Measurements from ENCODE around the gene ROR2. TPM values are rescaled to one million over a fixed set of nuclear protein-coding genes. Genes with fewer than 3 reads are reported as not detected.

The ROR2 gene
- total RNA-seq, 4 donors from 2014 or later, result 9.5 to 17.7 (median 15.9) TPM

- Histone ChIP-seq H3K9me3 (no peaks in the 10 kb centered on the region), H3K27me3 (no peaks in the 10 kb centered on the region), H3K4me3 (replicated peaks in 1 of 3) (no peak overlapping the region), H3K36me3 (no peaks in the 10 kb centered on the region), H3K4me1 (peaks cover 16 to 26% of the 10 kb centered on the region in 2 donors), H3K27ac (no peak overlapping the region)
- 79% methylated on average over 9 of the region's 9 CpGs for WGBS, 2 donors
- DNase-seq, result no peak
- TF ChIP-seq CTCF (IDR thresholded peaks at IDR 0.05) (no peak), POLR2A (IDR thresholded peaks at IDR 0.05) (no peak)
- intact Hi-C loops (cut with DNase I), result loop anchor here (10.0 kb wide), 1 partner anchor 102 kb away; no protein-coding TSS in a partner anchor
Observed at GRCh38 chr9:91842358-91843049, 107.5 kb downstream of the ROR2 start.

- Histone ChIP-seq H3K36me3 (no peaks in the 10 kb centered on the region), H3K27ac (no peak overlapping the region), H3K9me3 (no peaks in the 10 kb centered on the region), H3K4me3 (replicated peaks in 1 of 3) (no peak overlapping the region), H3K4me1 (peaks cover 22 to 31% of the 10 kb centered on the region in 2 donors), H3K27me3 (no peaks in the 10 kb centered on the region)
- DNase-seq, result no peak
- intact Hi-C loops (cut with DNase I), result loop anchor here (10.0 kb wide), 1 partner anchor 103 kb away; no protein-coding TSS in a partner anchor
- no peak for TF ChIP-seq POLR2A (IDR thresholded peaks at IDR 0.05)
- no peak for TF ChIP-seq CTCF (IDR thresholded peaks at IDR 0.05)
- 83 to 94% methylated on average over 5 of the region's 5 CpGs for WGBS, 2 donors
Observed at GRCh38 chr9:91841591-91841990, 108.4 kb downstream of the ROR2 start.

GRCh38 chr9:91840882-91841281 lies 109.1 kb downstream of the ROR2 start:
- no peak for DNase-seq
- TF ChIP-seq CTCF (IDR thresholded peaks at IDR 0.05), result no peak
- TF ChIP-seq POLR2A (IDR thresholded peaks at IDR 0.05), result no peak
- no peaks in the 10 kb centered on the region for H3K9me3 ChIP-seq
- H3K27ac ChIP-seq, result no peak overlapping the region
- no peaks in the 10 kb centered on the region for H3K27me3 ChIP-seq
- 95 to 97% methylated on average over 6 of the region's 6 CpGs for WGBS, 2 donors
- no peaks in the 10 kb centered on the region for H3K36me3 ChIP-seq
- H3K4me1 ChIP-seq, result peaks cover 28 to 36% of the 10 kb centered on the region in 2 donors
- H3K4me3 ChIP-seq (replicated peaks in 1 of 3), result no peak overlapping the region
- intact Hi-C loops (cut with DNase I), result loop anchor here (10.0 kb wide), 1 partner anchor 104 kb away; no protein-coding TSS in a partner anchor

- DNase-seq, result no peak
- 97 to 100% methylated on average over 4 to 8 of the region's 8 CpGs for WGBS, 2 donors
- Histone ChIP-seq H3K27me3 (no peaks in the 10 kb centered on the region), H3K9me3 (no peaks in the 10 kb centered on the region), H3K36me3 (no peaks in the 10 kb centered on the region), H3K27ac (no peak overlapping the region), H3K4me1 (peaks cover 29 to 41% of the 10 kb centered on the region in 2 donors), H3K4me3 (replicated peaks in 1 of 3) (no peak overlapping the region)
- intact Hi-C loops (cut with DNase I), result loop anchor here (10.0 kb wide), 1 partner anchor 104 kb away; no protein-coding TSS in a partner anchor
- TF ChIP-seq POLR2A (IDR thresholded peaks at IDR 0.05) (no peak), CTCF (IDR thresholded peaks at IDR 0.05) (no peak)
Observed at GRCh38 chr9:91840469-91840868, 109.6 kb downstream of the ROR2 start.

GRCh38 chr9:91839926-91840465 lies 110.0 kb downstream of the ROR2 start:
- Histone ChIP-seq H3K27me3 (no peaks in the 10 kb centered on the region), H3K4me1 (peaks cover 33 to 45% of the 10 kb centered on the region in 2 donors), H3K27ac (no peak overlapping the region), H3K36me3 (no peaks in the 10 kb centered on the region), H3K4me3 (replicated peaks in 1 of 3) (no peak overlapping the region), H3K9me3 (no peaks in the 10 kb centered on the region)
- TF ChIP-seq POLR2A (IDR thresholded peaks at IDR 0.05) (no peak), CTCF (IDR thresholded peaks at IDR 0.05) (no peak)
- WGBS, 2 donors, result 86 to 87% methylated on average over 14 of the region's 14 CpGs
- no peak for DNase-seq
- intact Hi-C loops (cut with DNase I), result loop anchor here (10.0 kb wide), 1 partner anchor 105 kb away; no protein-coding TSS in a partner anchor

Data from thyroid gland (tissue), 4 donors.